Measurements from ENCODE around the gene GDF15.
"Not testable (repeated sequence)": the region's sequence is repeated elsewhere in the genome, so short reads cannot be mapped to it uniquely, and the experiment has no call there.

GDF15 gene

GRCh38 chr19:18385675-18386542 is at the start of gene GDF15:
Gene GDF15 (plus strand): TSS chr19:18386158. CDS start chr19:18386190, 32 bp downstream.
- ATAC-seq (replicated peaks; ENCODE audit: extremely low read depth, poor library complexity, severe bottlenecking) = no peak
- Mint-ChIP-seq H3K9me3 (no peaks in the 10 kb centered on the region), H3K27me3 (peaks cover 17% of the 10 kb centered on the region), H3K4me3 (no peak within 1 kb of the TSS), H3K36me3 (ENCODE audit: insufficient read depth) (peaks cover 9% of the 10 kb centered on the region), H3K4me1 (peaks cover 6% of the 10 kb centered on the region), H3K27ac (ENCODE audit: low read depth) (no peak within 1 kb of the TSS)
- DNase-seq (ENCODE audit: low spot score in 2 of 2) = no peak

GRCh38 chr19:18338541-18338940 is 47.4 kb upstream of the GDF15 start:
- Mint-ChIP-seq H3K4me1 (peaks cover 13% of the 10 kb centered on the region), H3K27me3 (no peaks in the 10 kb centered on the region), H3K27ac (ENCODE audit: low read depth) (no peak overlapping the region), H3K9me3 (no peaks in the 10 kb centered on the region), H3K36me3 (ENCODE audit: insufficient read depth) (peaks cover 11% of the 10 kb centered on the region), H3K4me3 (peak overlapping the region; percentile 45)
- ATAC-seq (replicated peaks; ENCODE audit: extremely low read depth, poor library complexity, severe bottlenecking) (no peak), DNase-seq (ENCODE audit: low spot score in 2 of 2) (no peak)

GRCh38 chr19:18339723-18340122 is 46.2 kb upstream of the GDF15 start:
- Mint-ChIP-seq H3K4me1 (peaks cover 13% of the 10 kb centered on the region), H3K27me3 (no peaks in the 10 kb centered on the region), H3K36me3 (ENCODE audit: insufficient read depth) (peaks cover 16% of the 10 kb centered on the region), H3K27ac (ENCODE audit: low read depth) (peak overlapping the region; percentile 91), H3K9me3 (no peaks in the 10 kb centered on the region), H3K4me3 (peak overlapping the region; percentile 87)
- no peak for ATAC-seq (replicated peaks; ENCODE audit: extremely low read depth, poor library complexity, severe bottlenecking)
- no peak for DNase-seq (ENCODE audit: low spot score in 2 of 2)

GRCh38 chr19:18340190-18340989 is 45.6 kb upstream of the GDF15 start, which contains the start of gene PGPEP1:
Gene PGPEP1 (plus strand): TSS chr19:18340598. CDS start chr19:18340682, 84 bp downstream.
- peaks cover 21% of the 10 kb centered on the region for H3K36me3 Mint-ChIP-seq (ENCODE audit: insufficient read depth)
- H3K4me3 Mint-ChIP-seq = peak within 1 kb of the TSS; percentile 87
- no peaks in the 10 kb centered on the region for H3K9me3 Mint-ChIP-seq
- H3K27me3 Mint-ChIP-seq = no peaks in the 10 kb centered on the region
- ATAC-seq (replicated peaks; ENCODE audit: extremely low read depth, poor library complexity, severe bottlenecking) = peak; percentile 50
- peak within 1 kb of the TSS; percentile 91 for H3K27ac Mint-ChIP-seq (ENCODE audit: low read depth)
- DNase-seq (ENCODE audit: low spot score in 2 of 2) = peak in 1 of 2 donors; percentile 38
- peaks cover 13% of the 10 kb centered on the region for H3K4me1 Mint-ChIP-seq

GRCh38 chr19:18340990-18341868 is 44.7 kb upstream of the GDF15 start:
- ATAC-seq (replicated peaks; ENCODE audit: extremely low read depth, poor library complexity, severe bottlenecking) = peak; percentile 81
- H3K27ac Mint-ChIP-seq (ENCODE audit: low read depth) = peak overlapping the region; percentile 91
- peaks cover 16% of the 10 kb centered on the region for H3K4me1 Mint-ChIP-seq
- no peaks in the 10 kb centered on the region for H3K27me3 Mint-ChIP-seq
- peak in 1 of 2 donors; percentile 25 for DNase-seq (ENCODE audit: low spot score in 2 of 2)
- peaks cover 21% of the 10 kb centered on the region for H3K36me3 Mint-ChIP-seq (ENCODE audit: insufficient read depth)
- H3K4me3 Mint-ChIP-seq = peak overlapping the region; percentile 87
- H3K9me3 Mint-ChIP-seq = no peaks in the 10 kb centered on the region

GRCh38 chr19:18342090-18342632 is 43.8 kb upstream of the GDF15 start:
- DNase-seq (ENCODE audit: low spot score in 2 of 2) (no peak), ATAC-seq (replicated peaks; ENCODE audit: extremely low read depth, poor library complexity, severe bottlenecking) (no peak)
- H3K27me3 Mint-ChIP-seq = no peaks in the 10 kb centered on the region
- peak overlapping the region; percentile 87 for H3K4me3 Mint-ChIP-seq
- H3K36me3 Mint-ChIP-seq (ENCODE audit: insufficient read depth) = peaks cover 27% of the 10 kb centered on the region
- no peak overlapping the region for H3K27ac Mint-ChIP-seq (ENCODE audit: low read depth)
- peaks cover 26% of the 10 kb centered on the region for H3K4me1 Mint-ChIP-seq
- no peaks in the 10 kb centered on the region for H3K9me3 Mint-ChIP-seq

- Mint-ChIP-seq H3K27ac (ENCODE audit: low read depth) (no peak overlapping the region), H3K9me3 (no peaks in the 10 kb centered on the region), H3K36me3 (ENCODE audit: insufficient read depth) (peaks cover 32% of the 10 kb centered on the region), H3K4me1 (peaks cover 27% of the 10 kb centered on the region), H3K4me3 (no peak overlapping the region), H3K27me3 (no peaks in the 10 kb centered on the region)
- no peak for ATAC-seq (replicated peaks; ENCODE audit: extremely low read depth, poor library complexity, severe bottlenecking)
- DNase-seq (ENCODE audit: low spot score in 2 of 2) = no peak
Measured at GRCh38 chr19:18344582-18344950, 41.4 kb upstream of the GDF15 start.

GRCh38 chr19:18345296-18345695 is 40.7 kb upstream of the GDF15 start:
- no peak for ATAC-seq (replicated peaks; ENCODE audit: extremely low read depth, poor library complexity, severe bottlenecking)
- no peaks in the 10 kb centered on the region for H3K27me3 Mint-ChIP-seq
- peaks cover 23% of the 10 kb centered on the region for H3K4me1 Mint-ChIP-seq
- no peak overlapping the region for H3K27ac Mint-ChIP-seq (ENCODE audit: low read depth)
- H3K9me3 Mint-ChIP-seq = no peaks in the 10 kb centered on the region
- H3K4me3 Mint-ChIP-seq = no peak overlapping the region
- H3K36me3 Mint-ChIP-seq (ENCODE audit: insufficient read depth) = peaks cover 36% of the 10 kb centered on the region
- no peak for DNase-seq (ENCODE audit: low spot score in 2 of 2)

- Mint-ChIP-seq H3K27ac (ENCODE audit: low read depth) (no peak overlapping the region), H3K36me3 (ENCODE audit: insufficient read depth) (peaks cover 36% of the 10 kb centered on the region), H3K4me3 (no peak overlapping the region)
Measured at GRCh38 chr19:18346091-18346490, 39.9 kb upstream of the GDF15 start.

GRCh38 chr19:18348171-18348570 is 37.8 kb upstream of the GDF15 start:
- no peaks in the 10 kb centered on the region for H3K9me3 Mint-ChIP-seq
- H3K36me3 Mint-ChIP-seq (ENCODE audit: insufficient read depth) = peaks cover 34% of the 10 kb centered on the region
- no peak overlapping the region for H3K4me3 Mint-ChIP-seq
- H3K4me1 Mint-ChIP-seq = peaks cover 17% of the 10 kb centered on the region
- H3K27me3 Mint-ChIP-seq = no peaks in the 10 kb centered on the region
- ATAC-seq (replicated peaks; ENCODE audit: extremely low read depth, poor library complexity, severe bottlenecking) (no peak), DNase-seq (ENCODE audit: low spot score in 2 of 2) (no peak)
- no peak overlapping the region for H3K27ac Mint-ChIP-seq (ENCODE audit: low read depth)

More at GRCh38 chr19:18346091-18346490, 39.9 kb upstream of the GDF15 start:
- Mint-ChIP-seq H3K4me1 (peaks cover 22% of the 10 kb centered on the region), H3K9me3 (no peaks in the 10 kb centered on the region), H3K27me3 (no peaks in the 10 kb centered on the region)
- no peak for DNase-seq (ENCODE audit: low spot score in 2 of 2)
- no peak for ATAC-seq (replicated peaks; ENCODE audit: extremely low read depth, poor library complexity, severe bottlenecking)

- peaks cover 23% of the 10 kb centered on the region for H3K4me1 Mint-ChIP-seq
- not testable (repeated sequence) for H3K27ac Mint-ChIP-seq (ENCODE audit: low read depth); ATAC-seq (replicated peaks; ENCODE audit: extremely low read depth, poor library complexity, severe bottlenecking); H3K27me3 Mint-ChIP-seq; H3K9me3 Mint-ChIP-seq; DNase-seq (ENCODE audit: low spot score in 2 of 2); H3K4me3 Mint-ChIP-seq
- H3K36me3 Mint-ChIP-seq (ENCODE audit: insufficient read depth) = peaks cover 34% of the 10 kb centered on the region
Measured at GRCh38 chr19:18348818-18349339, 37.1 kb upstream of the GDF15 start.
